ENCODE measurements around the gene UBB.

GRCh38 chr17:16425202-16425601 lies 44.3 kb downstream of the UBB start:
- TF ChIP-seq CTCF (IDR thresholded peaks at IDR 0.05): no peak
- no peak for TF ChIP-seq POLR2AphosphoS5 (IDR thresholded peaks at IDR 0.05)
- TF ChIP-seq POLR2A (IDR thresholded peaks at IDR 0.05): no peak
